ENCODE data around the gene ELF3.

GRCh38 chr1:202014060-202014459, 3.7 kb downstream of the ELF3 start:
- TF ChIP-seq, protein P1, sequence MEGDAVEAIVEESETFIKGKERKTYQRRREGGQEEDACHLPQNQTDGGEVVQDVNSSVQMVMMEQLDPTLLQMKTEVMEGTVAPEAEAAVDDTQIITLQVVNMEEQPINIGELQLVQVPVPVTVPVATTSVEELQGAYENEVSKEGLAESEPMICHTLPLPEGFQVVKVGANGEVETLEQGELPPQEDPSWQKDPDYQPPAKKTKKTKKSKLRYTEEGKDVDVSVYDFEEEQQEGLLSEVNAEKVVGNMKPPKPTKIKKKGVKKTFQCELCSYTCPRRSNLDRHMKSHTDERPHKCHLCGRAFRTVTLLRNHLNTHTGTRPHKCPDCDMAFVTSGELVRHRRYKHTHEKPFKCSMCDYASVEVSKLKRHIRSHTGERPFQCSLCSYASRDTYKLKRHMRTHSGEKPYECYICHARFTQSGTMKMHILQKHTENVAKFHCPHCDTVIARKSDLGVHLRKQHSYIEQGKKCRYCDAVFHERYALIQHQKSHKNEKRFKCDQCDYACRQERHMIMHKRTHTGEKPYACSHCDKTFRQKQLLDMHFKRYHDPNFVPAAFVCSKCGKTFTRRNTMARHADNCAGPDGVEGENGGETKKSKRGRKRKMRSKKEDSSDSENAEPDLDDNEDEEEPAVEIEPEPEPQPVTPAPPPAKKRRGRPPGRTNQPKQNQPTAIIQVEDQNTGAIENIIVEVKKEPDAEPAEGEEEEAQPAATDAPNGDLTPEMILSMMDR (conservative IDR thresholded peaks at IDR 0.05), result no peak
- TF ChIP-seq ZFX (IDR thresholded peaks at IDR 0.05), result no peak
